NCI-H2081 (cell line): ENCODE measurements around the gene MRTFB.
"Not testable (repeated sequence)": the region's sequence is repeated elsewhere in the genome, so short reads cannot be mapped to it uniquely, and the experiment has no call there.

Experiments used
- DNase-seq, 2 experiments: peaks; one replicate each; lab custom pipeline; 2025; lab: John Stamatoyannopoulos, UW

Gene MRTFB

GRCh38 chr16:14132696-14133048 is 61.6 kb downstream of the MRTFB start:
- no peak for DNase-seq

- DNase-seq: no peak
Observed at GRCh38 chr16:14133907-14134306, 62.8 kb downstream of the MRTFB start.

- DNase-seq: no peak
Observed at GRCh38 chr16:14135704-14136103, 64.6 kb downstream of the MRTFB start.

- DNase-seq: no peak
Observed at GRCh38 chr16:14139872-14140271, 68.8 kb downstream of the MRTFB start.

GRCh38 chr16:14140923-14141322 is 69.8 kb downstream of the MRTFB start:
- DNase-seq: no peak

- no peak for DNase-seq
Observed at GRCh38 chr16:14146445-14146844, 75.3 kb downstream of the MRTFB start.

GRCh38 chr16:14148016-14148415 is 76.9 kb downstream of the MRTFB start:
- DNase-seq: no peak

GRCh38 chr16:14148569-14148968 is 77.5 kb downstream of the MRTFB start:
- DNase-seq: no peak

- no peak for DNase-seq
Observed at GRCh38 chr16:14150796-14151195, 79.7 kb downstream of the MRTFB start.

GRCh38 chr16:14151256-14152030 is 80.3 kb downstream of the MRTFB start:
- DNase-seq: no peak

GRCh38 chr16:14155572-14156190 is 84.6 kb downstream of the MRTFB start:
- DNase-seq: no peak

GRCh38 chr16:14164916-14165662 is 94.0 kb downstream of the MRTFB start:
- DNase-seq: no peak

- DNase-seq: no peak
Observed at GRCh38 chr16:14168146-14168545, 97.0 kb downstream of the MRTFB start.

- DNase-seq: no peak
Observed at GRCh38 chr16:14172200-14172809, 101.2 kb downstream of the MRTFB start.

- no peak for DNase-seq
Observed at GRCh38 chr16:14175086-14175485, 104.0 kb downstream of the MRTFB start.

- DNase-seq: no peak
Observed at GRCh38 chr16:14177704-14178103, 106.6 kb downstream of the MRTFB start.

- DNase-seq: no peak
Observed at GRCh38 chr16:14179116-14179515, 108.0 kb downstream of the MRTFB start.

- DNase-seq: no peak
Observed at GRCh38 chr16:14180481-14180944, 109.4 kb downstream of the MRTFB start.

- DNase-seq: no peak
Observed at GRCh38 chr16:14181371-14182050, 110.4 kb downstream of the MRTFB start.

GRCh38 chr16:14182999-14183398 is 111.9 kb downstream of the MRTFB start:
- no peak for DNase-seq

- DNase-seq: not testable (repeated sequence)
Observed at GRCh38 chr16:14183962-14184361, 112.8 kb downstream of the MRTFB start.
